HFFc6 (cell line): Measurements from ENCODE around the gene PXYLP1. TPM values are rescaled to one million over a fixed set of nuclear protein-coding genes. Genes with fewer than 3 reads are reported as not detected.

Experiments used
- DNase-seq: peaks from one replicate; pipeline ENCODE4 v3.0.0-alpha.2; 2018
- H3K27ac Mint-ChIP-seq: 2 replicates; pipeline ENCODE4 v1.8.0; 2020; ENCODE audit warnings: mild to moderate bottlenecking, mixed read lengths
- H3K27me3 Mint-ChIP-seq: 2 replicates; pipeline ENCODE4 v1.8.0; 2021; ENCODE audit warnings: mild to moderate bottlenecking, moderate library complexity, mixed read lengths; ENCODE audit not compliant: insufficient read depth
- H3K36me3 Mint-ChIP-seq: 2 replicates; pipeline ENCODE4 v1.8.0; 2021; ENCODE audit warnings: low read depth, mixed read lengths
- H3K4me1 Mint-ChIP-seq: 2 replicates; pipeline ENCODE4 v1.8.0; 2020; ENCODE audit warnings: low read depth, mixed read lengths
- H3K4me3 Mint-ChIP-seq: 2 replicates; pipeline ENCODE4 v1.8.0; 2020; ENCODE audit warnings: mild to moderate bottlenecking, moderate library complexity, mixed read lengths
- H3K9me3 Mint-ChIP-seq: 2 replicates; pipeline ENCODE4 v1.8.0; 2020; ENCODE audit warnings: mild to moderate bottlenecking, mixed read lengths
- total RNA-seq, 6 experiments: library from RNA; stranded (reverse); fragmentation: NEBNext Ultra II Directional; extraction: Animal tissue kit (Norgen Biotek cat#: 25700); gene quantifications; 2 replicates in 1 of 6; 3 replicates in 5 of 6; pipeline ENCODE4 v1.2.3, GENCODE V29; 2021
- TF ChIP-seq, protein P1 (sequence below): fragments of 200-600 bp; sonication (generic); IDR thresholded peaks from 2 replicates; pipeline ENCODE4 v1.5.0; 2021; ENCODE audit warnings: antibody characterized with exemption, mild to moderate bottlenecking

Gene PXYLP1
- total RNA-seq, 6 experiments from 2014 or later: 4.5 to 5.4 (median 4.6) TPM

GRCh38 chr3:141268306-141268705, 36.7 kb downstream of the PXYLP1 start:
- peaks cover 4% of the 10 kb centered on the region; the same call in 1 of the 2 replicates for H3K4me1 Mint-ChIP-seq
- TF ChIP-seq, protein P1, sequence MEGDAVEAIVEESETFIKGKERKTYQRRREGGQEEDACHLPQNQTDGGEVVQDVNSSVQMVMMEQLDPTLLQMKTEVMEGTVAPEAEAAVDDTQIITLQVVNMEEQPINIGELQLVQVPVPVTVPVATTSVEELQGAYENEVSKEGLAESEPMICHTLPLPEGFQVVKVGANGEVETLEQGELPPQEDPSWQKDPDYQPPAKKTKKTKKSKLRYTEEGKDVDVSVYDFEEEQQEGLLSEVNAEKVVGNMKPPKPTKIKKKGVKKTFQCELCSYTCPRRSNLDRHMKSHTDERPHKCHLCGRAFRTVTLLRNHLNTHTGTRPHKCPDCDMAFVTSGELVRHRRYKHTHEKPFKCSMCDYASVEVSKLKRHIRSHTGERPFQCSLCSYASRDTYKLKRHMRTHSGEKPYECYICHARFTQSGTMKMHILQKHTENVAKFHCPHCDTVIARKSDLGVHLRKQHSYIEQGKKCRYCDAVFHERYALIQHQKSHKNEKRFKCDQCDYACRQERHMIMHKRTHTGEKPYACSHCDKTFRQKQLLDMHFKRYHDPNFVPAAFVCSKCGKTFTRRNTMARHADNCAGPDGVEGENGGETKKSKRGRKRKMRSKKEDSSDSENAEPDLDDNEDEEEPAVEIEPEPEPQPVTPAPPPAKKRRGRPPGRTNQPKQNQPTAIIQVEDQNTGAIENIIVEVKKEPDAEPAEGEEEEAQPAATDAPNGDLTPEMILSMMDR: no peak
- H3K27ac Mint-ChIP-seq: no peak overlapping the region
- DNase-seq: no peak
- H3K27me3 Mint-ChIP-seq: peaks cover 27% of the 10 kb centered on the region
- no peaks in the 10 kb centered on the region for H3K9me3 Mint-ChIP-seq
- no peaks in the 10 kb centered on the region for H3K36me3 Mint-ChIP-seq
- H3K4me3 Mint-ChIP-seq: no peak overlapping the region

GRCh38 chr3:141268791-141269190, 37.2 kb downstream of the PXYLP1 start:
- peaks cover 8% of the 10 kb centered on the region; the same call in 1 of the 2 replicates for H3K4me1 Mint-ChIP-seq
- no peaks in the 10 kb centered on the region for H3K36me3 Mint-ChIP-seq
- H3K4me3 Mint-ChIP-seq: no peak overlapping the region
- H3K27me3 Mint-ChIP-seq: peaks cover 28% of the 10 kb centered on the region
- DNase-seq: no peak
- no peaks in the 10 kb centered on the region for H3K9me3 Mint-ChIP-seq
- no peak overlapping the region for H3K27ac Mint-ChIP-seq
- TF ChIP-seq, protein P1: no peak

DNA sequence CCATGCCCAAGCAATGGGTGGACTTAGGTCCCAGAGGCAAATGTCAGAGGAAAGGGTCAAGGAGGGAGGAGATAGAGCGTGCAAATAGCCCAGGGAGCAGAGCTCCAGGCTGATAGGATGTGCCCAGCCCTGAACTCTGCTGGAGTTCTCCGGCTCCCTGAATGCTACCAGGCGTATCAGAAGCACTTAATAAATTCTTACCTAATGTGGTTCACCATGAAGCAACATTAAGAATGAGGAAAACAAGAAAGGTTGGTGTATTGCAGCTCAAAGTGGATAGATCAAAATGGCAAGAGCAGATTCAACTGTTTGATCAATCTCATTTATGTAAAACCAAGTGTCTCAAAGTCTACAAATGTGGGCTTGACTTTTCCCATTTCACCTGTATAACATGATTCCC, 38.3 kb downstream of the PXYLP1 start:
- DNase-seq: no peak
- TF ChIP-seq, protein P1: no peak
- Mint-ChIP-seq H3K27ac (no peak overlapping the region), H3K36me3 (no peaks in the 10 kb centered on the region), H3K27me3 (peaks cover 28% of the 10 kb centered on the region), H3K9me3 (no peaks in the 10 kb centered on the region), H3K4me3 (no peak overlapping the region), H3K4me1 (peaks cover 18% of the 10 kb centered on the region)

DNA sequence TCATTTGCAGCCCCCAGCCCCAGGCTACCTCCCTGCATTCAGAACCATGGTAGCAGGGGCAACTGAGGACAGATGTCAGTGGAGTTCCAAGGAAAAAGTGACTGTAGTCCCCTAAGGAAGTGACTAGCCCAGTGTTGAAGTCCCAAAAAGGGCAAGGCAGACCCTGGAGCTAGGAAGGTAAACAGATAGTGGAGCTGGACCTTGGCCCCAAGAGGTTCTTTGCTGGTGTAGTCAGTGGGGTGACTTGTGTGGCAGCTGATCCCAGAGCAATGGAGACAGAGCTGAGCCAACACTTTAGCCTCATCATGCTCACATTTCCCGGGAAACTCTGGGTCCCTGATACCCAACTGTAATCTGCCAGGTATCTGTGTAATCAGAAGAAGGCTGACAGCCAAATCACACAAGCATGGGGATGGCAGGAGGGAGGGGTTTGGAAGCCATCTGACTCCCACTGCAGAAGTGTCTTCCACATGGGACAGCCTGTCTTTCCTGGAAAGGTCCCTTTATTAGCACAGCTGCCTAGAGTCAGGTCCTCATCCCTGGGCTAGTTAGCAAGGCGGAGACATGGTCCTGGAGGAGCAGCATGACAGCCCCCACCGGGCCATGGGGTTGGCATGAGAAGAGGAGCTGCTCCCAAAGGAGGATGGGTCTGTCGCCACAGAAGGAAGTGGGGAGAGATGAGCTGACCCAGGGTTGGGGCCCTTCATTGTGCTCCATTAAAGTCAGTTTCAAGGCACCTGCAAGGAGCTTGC, 39.8 kb downstream of the PXYLP1 start:
- Mint-ChIP-seq H3K4me3 (no peak overlapping the region), H3K36me3 (no peaks in the 10 kb centered on the region), H3K4me1 (peaks cover 33% of the 10 kb centered on the region), H3K27me3 (peaks cover 28% of the 10 kb centered on the region), H3K9me3 (no peaks in the 10 kb centered on the region), H3K27ac (no peak overlapping the region)
- TF ChIP-seq, protein P1: no peak
- no peak for DNase-seq

DNA sequence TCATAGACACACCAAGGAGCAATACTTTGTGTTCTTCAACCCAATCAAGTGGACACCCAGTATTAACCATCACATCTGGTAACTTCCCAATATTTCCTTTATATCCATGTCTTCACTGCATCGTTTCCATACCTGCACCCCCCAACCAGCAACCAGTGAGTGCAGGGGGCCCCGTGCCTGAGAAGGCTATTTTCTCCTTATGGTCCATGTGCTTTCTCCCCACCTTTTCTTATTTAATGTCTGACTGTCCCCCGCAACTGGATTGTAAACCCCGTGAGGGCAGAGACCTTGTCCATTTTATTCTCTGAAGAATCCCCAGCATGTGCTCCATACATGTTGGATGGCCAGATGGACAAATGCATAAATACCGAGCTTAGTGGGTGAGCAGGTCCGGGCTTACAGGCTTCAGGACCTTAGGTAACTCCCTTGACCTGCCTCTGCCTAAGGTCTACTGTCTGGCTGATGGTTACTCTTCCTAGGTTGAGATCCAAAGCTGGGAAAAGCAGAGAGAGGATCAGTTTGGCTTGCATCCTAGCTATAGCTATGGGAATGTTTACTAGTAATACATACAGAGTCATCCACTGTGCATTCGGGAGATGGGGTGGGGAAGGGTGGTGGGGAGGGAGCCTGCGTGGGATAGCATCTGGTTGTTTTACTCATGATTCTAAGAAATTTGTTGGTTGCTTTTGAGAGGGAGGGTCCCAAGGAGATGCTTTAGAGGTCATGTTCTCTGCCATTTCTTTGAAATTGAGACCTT, 41.5 kb downstream of the PXYLP1 start:
- Mint-ChIP-seq H3K36me3 (no peaks in the 10 kb centered on the region), H3K4me3 (no peak overlapping the region), H3K27me3 (peaks cover 34% of the 10 kb centered on the region), H3K4me1 (peaks cover 33% of the 10 kb centered on the region), H3K9me3 (no peaks in the 10 kb centered on the region), H3K27ac (no peak overlapping the region)
- TF ChIP-seq, protein P1: no peak
- no peak for DNase-seq
